G401 (cell line): ENCODE measurements around the gene MRTFA. TPM values are rescaled to one million over a fixed set of nuclear protein-coding genes. Genes with fewer than 3 reads are reported as not detected.
"Not testable (repeated sequence)": the region's sequence is repeated elsewhere in the genome, so short reads cannot be mapped to it uniquely, and the experiment has no call there.

Experiments
- DNase-seq: peaks from one replicate; pipeline ENCODE4 v3.0.0-alpha.2; 2015; ENCODE audit warnings: low spot score
- in situ Hi-C: cut with HindIII; loops from 2 replicates; pipeline ENCODE4 v1.10.0; 2016; ENCODE audit warnings: low sequenced_read_pairs, mixed read lengths
- total RNA-seq: library from RNA; depleted of rRNA; stranded (reverse); fragments of >200 nt; shearing (Covaris generic); gene quantifications from 2 replicates; pipeline ENCODE4 v1.2.3, GENCODE V29; 2014; rRNA removed

The MRTFA gene
- 11.0 and 14.6 TPM in 2 replicates for total RNA-seq

DNA sequence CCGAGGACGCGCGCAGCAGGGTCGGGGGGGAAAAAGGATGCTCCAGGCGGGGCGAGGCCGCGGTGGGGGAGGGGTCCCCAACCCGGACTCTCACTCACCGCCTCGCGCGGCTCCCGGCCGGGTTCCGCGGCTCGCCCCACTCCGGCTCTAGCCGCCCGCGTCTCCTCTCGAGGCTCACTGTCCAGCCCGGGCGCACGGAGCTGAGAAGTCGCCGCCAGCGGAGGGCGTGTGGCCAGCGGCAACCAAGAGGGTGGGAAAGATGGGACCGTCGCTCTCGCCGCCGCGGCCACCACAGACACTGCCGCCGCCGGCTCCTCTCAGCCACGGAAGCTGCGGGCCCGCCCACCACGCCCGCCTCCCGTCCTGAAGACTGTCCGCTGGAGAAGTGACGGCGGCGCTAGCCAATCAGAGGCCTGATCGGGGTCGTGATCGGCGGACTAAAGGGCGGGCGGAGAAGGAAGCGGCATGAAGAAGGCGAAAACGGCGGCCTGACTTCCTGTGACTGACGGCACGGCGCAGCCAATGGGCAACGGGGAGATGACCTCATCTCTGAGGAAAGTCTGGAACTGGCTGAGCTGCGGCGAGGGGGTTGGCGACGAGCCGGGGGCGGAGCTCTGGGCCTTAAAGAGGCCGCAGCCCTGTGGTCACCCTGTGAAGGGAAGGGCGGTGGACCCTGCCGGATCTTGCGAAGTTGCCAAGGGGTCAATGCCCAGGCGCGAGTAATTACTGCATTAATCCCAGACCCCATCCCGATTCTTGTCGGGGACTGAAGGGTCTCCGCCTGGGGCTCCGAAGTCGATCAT lies at the start of gene MRTFA:
TSS of gene MRTFA (minus strand) at position 340 of the 803 bp plus-strand sequence.
- peak; percentile 100 for DNase-seq
- in situ Hi-C loops = loop anchor here (25.0 kb wide), 1 partner anchor 99 kb away; no protein-coding TSS in a partner anchor

DNA sequence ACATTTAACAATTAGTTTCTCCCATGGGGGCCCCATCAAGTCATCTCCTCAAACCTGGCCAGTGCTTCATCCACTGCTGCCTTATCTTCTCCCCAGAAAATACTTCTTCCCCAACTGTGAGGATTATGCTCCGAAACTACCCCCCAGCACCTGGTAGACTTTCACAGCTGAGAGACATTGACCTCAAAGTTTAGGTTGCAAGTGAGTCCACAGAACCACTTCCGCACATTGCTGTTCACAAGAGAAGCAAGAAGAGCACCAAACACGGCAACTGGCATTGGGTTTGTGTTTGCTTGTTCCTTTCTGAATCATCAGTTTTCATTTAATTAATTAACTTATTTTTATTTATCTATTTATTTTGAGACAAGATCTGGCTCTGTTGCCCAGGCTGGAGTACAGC lies 48.9 kb upstream of the MRTFA start:
- in situ Hi-C loops = no loop called here
- DNase-seq = no peak

DNA sequence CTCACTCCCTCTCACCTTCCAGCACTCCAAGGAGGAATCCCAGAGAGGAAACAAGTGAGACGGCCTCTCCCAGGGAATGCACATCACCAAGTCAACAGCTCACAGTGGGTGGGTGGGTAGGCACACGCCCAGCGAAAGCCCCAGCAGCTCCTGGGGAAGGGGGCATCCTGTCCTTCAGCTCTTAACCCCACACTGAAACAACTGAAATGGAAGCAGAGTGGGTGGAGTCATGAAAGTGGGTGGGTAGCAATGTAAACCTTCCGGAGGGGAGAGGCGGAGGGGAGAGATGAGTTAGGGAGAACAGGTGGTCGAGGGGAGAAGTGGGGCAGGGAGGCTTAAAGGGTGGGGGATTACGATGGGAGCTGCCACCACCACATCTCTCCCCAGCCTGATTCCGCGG lies 48.2 kb upstream of the MRTFA start:
- in situ Hi-C loops = no loop called here
- no peak for DNase-seq

DNA sequence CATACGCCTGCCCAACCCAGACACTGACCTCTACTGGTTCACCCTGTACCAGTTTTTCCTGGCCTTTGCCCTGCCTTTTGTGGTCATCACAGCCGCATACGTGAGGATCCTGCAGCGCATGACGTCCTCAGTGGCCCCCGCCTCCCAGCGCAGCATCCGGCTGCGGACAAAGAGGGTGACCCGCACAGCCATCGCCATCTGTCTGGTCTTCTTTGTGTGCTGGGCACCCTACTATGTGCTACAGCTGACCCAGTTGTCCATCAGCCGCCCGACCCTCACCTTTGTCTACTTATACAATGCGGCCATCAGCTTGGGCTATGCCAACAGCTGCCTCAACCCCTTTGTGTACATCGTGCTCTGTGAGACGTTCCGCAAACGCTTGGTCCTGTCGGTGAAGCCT lies 44.9 kb upstream of the MRTFA start:
- DNase-seq = no peak
- in situ Hi-C loops = no loop called here

DNA sequence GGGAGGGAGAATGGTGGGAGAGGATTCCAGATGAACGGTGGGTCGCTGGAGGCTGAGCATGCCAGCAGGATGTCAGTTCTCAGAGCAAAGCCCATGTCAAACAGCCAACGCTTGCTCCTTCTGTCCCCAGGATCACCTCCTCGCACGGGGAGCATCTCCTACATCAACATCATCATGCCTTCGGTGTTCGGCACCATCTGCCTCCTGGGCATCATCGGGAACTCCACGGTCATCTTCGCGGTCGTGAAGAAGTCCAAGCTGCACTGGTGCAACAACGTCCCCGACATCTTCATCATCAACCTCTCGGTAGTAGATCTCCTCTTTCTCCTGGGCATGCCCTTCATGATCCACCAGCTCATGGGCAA lies 44.3 kb upstream of the MRTFA start:
- in situ Hi-C loops = no loop called here
- no peak for DNase-seq

DNA sequence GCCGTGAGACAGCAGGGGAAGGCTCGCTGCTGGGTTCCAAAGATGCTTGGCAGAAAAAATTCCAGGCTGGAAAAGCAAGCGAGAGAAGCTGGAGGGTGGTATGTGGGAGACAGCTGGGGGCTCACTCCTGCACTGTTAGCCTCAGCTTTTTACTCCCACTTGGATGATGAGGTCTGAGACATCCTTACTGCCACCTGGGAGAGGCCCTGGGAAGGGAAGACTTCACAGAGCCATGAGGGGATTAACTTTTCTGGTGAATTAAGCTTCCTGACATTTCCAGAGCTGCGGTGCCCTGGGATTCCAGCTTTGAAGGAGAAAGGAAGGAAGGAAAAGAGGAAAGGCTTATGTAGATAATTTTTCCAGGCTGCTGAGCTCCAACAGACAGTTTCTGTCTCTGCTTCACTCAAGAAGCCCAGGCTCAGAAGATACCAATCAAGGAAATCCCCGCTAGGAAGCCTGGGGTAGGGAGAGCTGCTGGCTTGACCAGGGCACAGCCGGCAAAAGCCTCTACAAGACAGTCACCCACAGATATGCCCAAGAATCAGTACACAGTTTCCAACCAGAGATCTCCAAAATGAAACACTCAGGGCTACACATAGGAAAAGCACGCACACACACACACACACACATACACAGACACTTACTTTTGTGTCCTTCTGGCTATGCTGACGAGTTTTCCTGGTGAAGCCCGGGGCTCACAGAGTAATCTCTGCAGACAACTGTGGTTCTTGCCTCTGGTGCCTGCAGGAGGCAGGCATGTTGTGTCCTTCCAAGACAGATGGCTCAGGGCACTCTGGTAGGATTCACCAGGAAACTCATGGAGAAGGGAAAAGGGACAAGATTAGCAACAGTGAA lies 43.7 kb upstream of the MRTFA start:
- peak; percentile 52 for DNase-seq
- in situ Hi-C loops = no loop called here

DNA sequence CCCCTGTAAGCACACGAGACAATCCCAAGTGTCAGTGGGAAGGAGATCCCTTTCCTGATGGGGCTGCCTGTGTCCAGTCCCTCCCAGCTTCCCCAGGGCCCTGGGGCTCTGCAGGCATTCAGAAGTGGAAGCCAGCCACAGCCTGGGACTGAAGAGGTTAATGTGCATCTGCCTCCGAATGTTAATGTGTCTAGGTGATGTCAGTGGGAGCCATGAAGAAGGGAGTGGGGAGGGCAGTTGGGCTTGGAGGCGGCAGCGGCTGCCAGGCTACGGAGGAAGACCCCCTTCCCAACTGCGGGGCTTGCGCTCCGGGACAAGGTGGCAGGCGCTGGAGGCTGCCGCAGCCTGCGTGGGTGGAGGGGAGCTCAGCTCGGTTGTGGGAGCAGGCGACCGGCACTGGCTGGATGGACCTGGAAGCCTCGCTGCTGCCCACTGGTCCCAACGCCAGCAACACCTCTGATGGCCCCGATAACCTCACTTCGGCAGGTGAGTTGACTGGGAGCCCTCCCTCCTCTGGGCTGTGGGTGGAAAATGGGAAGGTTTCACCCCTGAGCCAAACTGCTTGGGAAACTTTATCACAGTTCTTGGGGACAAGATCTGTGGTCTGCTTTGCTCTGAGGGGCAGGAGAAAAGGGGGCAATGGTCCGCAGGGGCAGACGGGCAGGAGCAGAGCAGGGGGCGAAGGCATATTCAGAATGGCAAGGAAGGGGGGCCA lies 42.9 kb upstream of the MRTFA start, which contains the start of gene MCHR1:
TSS of gene MCHR1 (plus strand) at position 236 of the 715 bp plus-strand sequence. CDS start at position 405, 169 bp downstream.
- peak; percentile 25 for DNase-seq
- in situ Hi-C loops = no loop called here

DNA sequence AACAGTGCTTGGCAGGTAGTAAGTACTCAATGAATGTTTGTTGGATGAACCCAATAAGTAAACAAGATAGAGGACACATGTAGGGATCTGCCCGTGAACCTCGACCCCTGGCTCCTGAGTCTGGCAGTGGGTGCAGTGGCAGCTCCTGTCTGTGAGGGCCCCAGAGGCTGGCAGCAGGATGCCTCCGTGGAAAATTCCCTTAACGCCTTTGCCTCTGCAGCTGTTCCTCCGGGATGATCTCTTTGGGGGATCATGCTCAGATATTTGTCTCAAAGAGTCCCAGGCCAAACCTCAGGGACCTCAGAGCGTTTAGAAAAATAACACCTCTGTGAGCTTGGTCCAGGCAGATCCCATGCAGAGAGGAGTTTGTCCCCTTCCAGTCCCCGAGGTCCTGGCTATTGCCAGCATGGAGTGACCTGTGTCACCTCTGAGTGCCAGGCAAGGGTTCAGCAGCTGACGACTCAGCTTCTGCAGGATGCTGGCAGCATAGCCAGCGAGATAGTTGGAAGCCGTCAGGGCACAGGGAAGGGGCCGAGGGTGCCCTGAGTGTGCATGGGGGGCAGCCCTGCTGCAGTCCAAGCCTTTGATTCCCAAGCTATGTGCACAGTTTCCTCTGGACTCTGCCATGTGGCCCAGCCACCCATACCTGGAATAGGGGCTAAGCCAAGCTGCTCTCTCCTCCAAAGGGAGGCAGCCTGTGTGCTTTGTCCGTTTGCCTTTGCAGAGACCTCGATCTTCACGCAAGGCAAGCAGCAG lies 42.2 kb upstream of the MRTFA start:
- no peak for DNase-seq
- in situ Hi-C loops = no loop called here

DNA sequence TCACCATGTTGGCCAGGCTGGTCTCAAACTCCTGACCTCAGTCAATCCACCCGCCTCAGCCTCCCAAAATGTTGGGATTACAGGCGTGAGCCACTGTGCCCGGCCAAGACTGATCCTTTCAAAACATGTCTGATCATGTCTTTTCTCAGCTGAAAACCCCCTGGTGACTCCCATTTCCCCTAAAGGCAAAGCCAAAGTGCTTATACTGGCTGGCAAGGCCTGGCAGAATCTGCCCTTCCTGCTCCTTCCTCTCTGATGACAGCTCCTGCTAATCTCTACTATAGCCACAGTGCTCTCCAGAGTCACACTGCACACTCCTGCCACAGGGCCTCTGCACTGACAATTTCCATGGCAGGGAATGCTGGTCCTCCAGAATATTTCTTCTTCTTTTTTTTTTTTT lies 40.1 kb upstream of the MRTFA start:
- in situ Hi-C loops = no loop called here
- no peak for DNase-seq

DNA sequence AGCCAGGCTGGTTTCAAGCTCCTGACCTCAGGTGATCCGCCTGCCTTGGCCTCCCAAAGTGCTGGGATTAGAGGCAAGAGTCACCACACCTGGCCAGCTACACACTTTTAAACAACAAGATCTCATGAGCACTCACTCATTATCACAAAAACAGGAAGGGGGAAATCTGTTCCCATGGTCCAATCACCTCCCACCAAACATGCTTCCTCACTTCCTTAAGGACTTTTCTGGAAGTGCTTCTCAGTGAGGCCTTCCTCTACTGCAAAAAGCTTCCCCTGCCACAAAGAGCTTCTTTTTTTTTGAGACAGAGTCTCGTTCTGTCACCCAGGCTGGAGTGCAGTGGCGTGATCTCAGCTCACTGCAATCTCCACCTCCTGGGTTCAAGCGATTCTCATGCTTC lies 39.6 kb upstream of the MRTFA start:
- DNase-seq, in situ Hi-C loops: not testable (repeated sequence)

DNA sequence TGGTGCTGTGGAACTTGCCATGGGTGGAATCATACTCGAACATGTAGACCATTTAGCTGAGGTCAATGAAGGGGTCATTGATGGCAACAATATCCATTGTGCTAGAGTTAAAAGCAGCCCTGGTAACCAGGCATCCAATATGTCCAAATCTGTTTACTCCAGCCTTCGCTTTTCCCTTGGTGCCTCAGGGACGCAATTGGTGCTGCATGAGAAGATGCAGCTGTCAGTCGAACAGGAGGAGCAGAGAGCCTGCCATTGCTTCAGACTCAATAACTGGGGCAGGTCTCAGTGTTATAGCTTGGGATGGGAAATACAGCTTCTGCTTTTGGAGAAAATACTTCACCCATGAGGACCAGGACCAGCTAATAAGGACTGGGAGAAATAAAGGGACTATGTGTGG lies 37.8 kb upstream of the MRTFA start:
- DNase-seq = no peak

DNA sequence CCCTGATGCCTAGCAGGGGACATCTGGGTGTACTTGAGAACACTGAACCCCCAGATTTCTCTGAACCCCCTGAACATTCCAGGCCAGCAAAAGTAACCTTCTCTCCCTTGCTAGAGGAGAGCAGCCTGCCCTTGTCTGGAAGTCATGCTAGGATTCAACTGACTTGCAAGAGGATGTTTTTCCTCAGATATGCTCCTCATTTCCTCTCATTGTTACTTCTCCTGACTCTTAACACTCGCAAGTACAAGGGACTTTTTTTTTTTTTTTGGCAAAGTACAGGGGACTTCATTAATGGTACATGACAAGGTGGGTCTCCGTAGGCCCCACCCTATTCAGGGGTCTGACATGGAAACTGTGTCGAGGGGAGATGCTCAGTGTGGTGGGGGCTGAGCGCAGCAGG lies 36.5 kb upstream of the MRTFA start:
- in situ Hi-C loops = no loop called here
- DNase-seq = no peak

More for the DNA sequence above, 37.8 kb upstream of the MRTFA start:
- in situ Hi-C loops = no loop called here

DNA sequence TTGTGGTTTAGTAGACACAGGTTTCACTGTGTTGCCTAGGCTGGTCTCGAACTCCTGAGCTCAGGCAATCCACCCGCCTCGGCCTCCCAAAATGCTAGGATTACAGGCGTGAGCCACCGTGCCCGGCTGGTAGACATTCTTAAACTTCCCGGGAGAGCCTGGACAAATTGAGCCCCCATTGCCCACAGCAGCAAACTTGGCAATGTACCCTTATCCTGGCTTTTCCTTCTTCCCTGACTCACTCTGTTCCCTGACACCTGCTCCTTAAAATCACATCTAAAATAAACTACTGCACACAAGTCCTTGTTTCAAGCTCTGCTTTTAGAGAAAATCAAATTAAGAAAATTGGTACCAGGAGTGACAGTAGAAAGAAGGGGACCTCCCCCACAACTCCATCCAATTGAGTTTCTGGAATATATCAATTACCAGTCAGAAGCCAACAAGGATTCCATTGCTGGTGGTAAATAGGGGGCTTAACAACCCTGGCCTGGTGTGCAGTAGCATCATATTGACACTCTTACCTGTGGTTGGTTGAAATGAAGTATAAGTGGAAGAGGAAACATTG lies 35.4 kb upstream of the MRTFA start:
- no peak for DNase-seq
- in situ Hi-C loops = no loop called here

DNA sequence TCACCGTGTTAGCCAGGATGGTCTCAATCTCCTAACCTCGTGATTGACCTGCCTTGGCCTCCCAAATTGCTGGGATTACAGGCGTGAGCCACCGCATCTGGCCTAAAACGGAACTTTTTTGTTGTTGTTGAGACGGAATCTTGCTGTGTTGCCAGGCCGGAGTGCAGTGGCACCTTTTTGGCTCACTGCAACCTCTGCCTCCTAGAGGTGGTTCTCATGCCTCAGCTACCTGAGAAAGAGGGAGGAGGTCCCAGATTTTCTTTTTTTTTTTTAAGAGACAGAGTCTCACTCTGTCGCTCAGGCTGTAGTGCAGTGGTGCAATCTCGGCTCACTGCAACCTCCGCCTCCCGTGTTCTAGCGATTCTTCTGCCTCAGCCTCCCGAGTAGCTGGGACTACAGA lies 34.9 kb upstream of the MRTFA start:
- DNase-seq = no peak
- in situ Hi-C loops = no loop called here

DNA sequence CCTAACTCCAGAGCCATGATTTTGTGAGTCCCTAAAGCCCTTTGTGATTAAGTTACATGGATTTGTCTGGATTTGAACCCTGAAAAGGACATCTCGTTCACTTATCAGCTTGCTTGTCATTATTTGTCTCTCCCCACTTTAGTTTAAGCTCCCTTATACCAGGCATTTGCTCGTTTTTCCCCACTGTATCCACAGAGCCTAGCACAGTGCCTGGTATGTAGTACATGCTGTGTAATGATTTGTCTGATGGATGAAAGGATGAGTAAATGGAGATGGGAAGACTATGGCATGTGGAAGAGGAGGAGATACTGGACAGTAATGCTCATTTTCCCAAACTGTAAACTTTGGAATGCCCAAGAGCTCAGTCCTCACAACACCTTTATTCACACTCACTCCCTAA lies 33.5 kb upstream of the MRTFA start:
- in situ Hi-C loops = no loop called here
- DNase-seq = no peak

DNA sequence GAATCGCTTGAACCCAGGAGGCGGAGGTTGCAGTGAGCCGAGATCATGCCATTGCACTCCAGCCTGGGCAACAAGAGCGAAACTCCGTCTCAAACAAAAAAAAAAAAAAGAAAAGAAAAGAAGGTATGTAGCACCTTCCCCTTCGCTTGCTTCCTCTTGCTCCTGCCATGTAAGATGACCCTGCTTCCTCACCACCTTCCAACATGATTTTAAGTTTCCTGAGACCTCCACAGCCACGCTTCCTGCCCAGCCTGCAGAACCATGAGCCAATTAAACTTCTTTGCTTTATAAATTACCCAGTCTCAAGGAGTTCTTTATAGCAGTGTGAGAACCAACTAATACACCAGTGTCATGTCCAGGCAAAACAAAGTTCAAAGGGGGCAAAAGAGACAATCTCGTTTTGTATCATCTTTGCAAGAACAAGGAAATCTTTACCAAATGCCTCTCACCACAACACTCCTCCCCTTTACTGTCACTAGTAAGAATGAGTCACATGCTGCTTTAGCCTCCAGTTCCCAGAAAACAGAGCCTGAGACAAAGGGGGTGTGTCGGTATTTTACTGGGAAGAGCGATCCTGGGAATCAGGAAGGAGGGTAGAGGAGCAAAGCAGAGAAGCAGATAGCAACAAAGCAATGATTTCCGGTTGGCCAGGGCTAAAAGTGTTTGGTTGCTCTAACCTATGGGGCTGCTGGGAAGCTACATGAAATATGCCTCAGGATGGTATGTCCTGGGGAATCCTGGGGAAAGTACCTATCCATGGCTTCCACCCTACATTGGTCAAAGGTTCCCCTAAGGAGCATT lies 32.3 kb upstream of the MRTFA start:
- in situ Hi-C loops = no loop called here
- no peak for DNase-seq

DNA sequence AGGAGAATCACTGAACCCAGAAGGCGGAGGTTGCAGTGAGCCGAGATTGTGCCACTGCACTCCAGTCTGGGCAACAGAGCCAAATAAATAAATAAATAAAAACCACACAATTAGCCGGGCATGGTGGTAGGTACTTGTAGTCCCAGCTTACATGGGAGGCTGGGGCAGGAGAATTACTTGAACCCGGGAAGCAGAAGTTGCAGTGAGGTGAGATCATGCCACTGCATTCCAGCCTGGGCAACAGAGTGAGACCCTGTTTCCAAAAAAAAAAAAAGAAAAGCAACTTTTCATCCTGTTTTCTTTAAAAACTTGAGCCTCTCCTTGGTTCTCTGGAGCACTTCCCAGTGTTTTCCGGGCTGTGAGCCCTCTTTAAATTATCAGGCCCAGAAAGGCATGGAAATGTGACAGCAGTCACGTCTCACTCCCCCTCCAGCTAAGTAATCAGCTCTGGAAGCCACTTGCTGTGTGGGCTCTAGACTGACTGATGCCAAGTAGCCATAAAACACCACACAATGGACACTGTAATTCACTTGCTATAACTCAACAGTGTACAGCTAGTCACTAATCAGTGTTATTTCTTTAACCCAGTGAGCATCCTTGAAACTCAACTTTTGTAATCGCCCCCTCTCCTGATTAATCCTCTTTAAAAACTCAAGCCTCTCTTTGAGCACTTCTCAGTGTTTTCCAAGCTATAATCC lies 29.8 kb upstream of the MRTFA start:
- no peak for DNase-seq
- in situ Hi-C loops = no loop called here
